ENCODE results near the gene OR14A16.

The OR14A16 gene

GRCh38 chr1:247812637-247813036, 11.3 kb downstream of the OR14A16 start:
- in situ Hi-C loops (cut with HindIII; ENCODE audit: low pct_ligation_motif_present, low pct_unique_long_range_greater_than_20kb, low sequenced_read_pairs), result no loop called here
- no peak for DNase-seq

GRCh38 chr1:247797518-247797917, 26.4 kb downstream of the OR14A16 start:
- DNase-seq, result no peak
- in situ Hi-C loops (cut with HindIII; ENCODE audit: low pct_ligation_motif_present, low pct_unique_long_range_greater_than_20kb, low sequenced_read_pairs), result no loop called here

GRCh38 chr1:247769603-247770002, 54.3 kb downstream of the OR14A16 start:
- DNase-seq, result no peak

More at GRCh38 chr1:247769603-247770002, 54.3 kb downstream of the OR14A16 start:
- in situ Hi-C loops (cut with HindIII; ENCODE audit: low pct_ligation_motif_present, low pct_unique_long_range_greater_than_20kb, low sequenced_read_pairs), result no loop called here

All from ACHN (cell line).